A673 (cell line): ENCODE measurements around the gene VAMP4. TPM values are rescaled to one million over a fixed set of nuclear protein-coding genes. Genes with fewer than 3 reads are reported as not detected.

Experiments used
- BruUV-seq: library from RNA; stranded (reverse); fragments of 400-500 nt; replicated peaks from 2 replicates; lab custom pipeline; 2021; lab: Mats Ljungman, UMichigan
- CTCF ChIA-PET: fragments of 300-600 bp; sonication (Branson Sonifier 250); formaldehyde crosslinking; loops from one replicate; lab custom pipeline; 2022; ENCODE audit warnings: antibody characterized with exemption; lab: Charles Lee
- POLR2A ChIA-PET: fragments of 300-600 bp; sonication (Branson Sonifier 250); formaldehyde crosslinking; loops from one replicate; lab custom pipeline; 2022; ENCODE audit warnings: antibody characterized with exemption; ENCODE audit not compliant: low non-redundant PET; lab: Charles Lee
- DNase-seq: peaks from one replicate; pipeline ENCODE4 v3.0.0-alpha.2; 2015; ENCODE audit warnings: low spot score
- H3K27ac ChIP-seq: fragments of 200-600 bp; sonication (generic); 2 replicates; pipeline ENCODE4 v1.5.1; 2016; ENCODE audit warnings: mixed run types, low read depth, mild to moderate bottlenecking, mixed read lengths, antibody characterized with exemption, low read length; ENCODE audit not compliant: poor library complexity, severe bottlenecking
- H3K27me3 ChIP-seq: fragments of 200-600 bp; sonication (generic); replicated peaks from 2 replicates; pipeline ENCODE4 v1.6.1; 2017; ENCODE audit warnings: mixed run types, low read depth, mild to moderate bottlenecking, mixed read lengths, antibody characterized with exemption, low read length; ENCODE audit not compliant: insufficient read depth, poor library complexity
- H3K36me3 ChIP-seq: fragments of 200-600 bp; sonication (generic); 2 replicates; pipeline ENCODE4 v1.6.1; 2016; ENCODE audit warnings: mixed run types, mild to moderate bottlenecking, mixed read lengths, antibody characterized with exemption, low read length; ENCODE audit not compliant: insufficient read depth, poor library complexity, severe bottlenecking
- H3K4me1 ChIP-seq: fragments of 200-600 bp; sonication (generic); 2 replicates; pipeline ENCODE4 v1.6.1; 2017; ENCODE audit warnings: mixed run types, mild to moderate bottlenecking, mixed read lengths, antibody characterized with exemption, low read length; ENCODE audit not compliant: insufficient read depth, poor library complexity, severe bottlenecking
- H3K4me3 ChIP-seq: fragments of 200-600 bp; sonication (generic); 2 replicates; pipeline ENCODE4 v1.5.1; 2016; ENCODE audit warnings: low read depth, mixed run types, mild to moderate bottlenecking, mixed read lengths, low read length; ENCODE audit not compliant: poor library complexity, severe bottlenecking
- H3K9me3 ChIP-seq: fragments of 200-600 bp; sonication (generic); 2 replicates; pipeline ENCODE4 v1.6.1; 2016; ENCODE audit warnings: mixed run types, low read depth, mild to moderate bottlenecking, mixed read lengths, antibody characterized with exemption, low read length; ENCODE audit not compliant: poor library complexity, severe bottlenecking
- EZH2 ChIP-seq: fragments of 200-600 bp; sonication (generic); IDR thresholded peaks from 2 replicates; pipeline ENCODE4 v1.6.1; 2017; ENCODE audit warnings: borderline replicate concordance, low read depth, mild to moderate bottlenecking, mixed read lengths, antibody characterized with exemption, low read length; ENCODE audit not compliant: poor library complexity, severe bottlenecking
- intact Hi-C: fragments of 100-400 bp; cut with micrococcal nuclease; formaldehyde crosslinking; loops from one replicate; pipeline ENCODE4 v1.10.0; 2022; ENCODE audit not compliant: unreplicated experiment
- total RNA-seq: library from RNA; stranded (reverse); gene quantifications from 2 replicates; pipeline ENCODE4 v1.2.3, GENCODE V29; 2021
- TF ChIP-seq, protein P1 (sequence below): fragments of 300-800, 200-600 bp; sonication (generic); conservative IDR thresholded peaks from 2 replicates; pipeline ENCODE4 v1.5.1; 2017; ENCODE audit warnings: low read depth, mild to moderate bottlenecking, antibody characterized with exemption, low read length, moderate library complexity, mixed read lengths

VAMP4 gene
- total RNA-seq, 1 experiment from 2014 or later, result 8.9 TPM

DNA sequence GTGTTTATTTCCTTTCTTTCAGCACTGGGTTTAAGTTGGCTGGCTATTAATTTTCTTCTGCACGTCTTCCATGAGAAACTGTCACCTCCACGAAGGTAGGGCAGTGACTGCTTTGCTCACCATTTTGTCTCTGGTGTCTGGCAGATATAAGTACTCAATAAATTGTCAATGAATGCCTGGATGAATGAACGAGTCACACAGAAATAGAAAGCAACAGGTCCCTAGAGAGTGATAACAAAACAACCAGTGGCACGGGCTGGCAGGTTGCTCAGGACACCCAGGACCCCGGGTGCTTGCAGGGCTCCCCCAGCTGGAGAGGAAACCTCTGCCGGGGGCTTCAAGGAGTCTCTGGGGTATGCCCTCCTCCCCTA, 86.1 kb downstream of the VAMP4 start:
- no peaks in the 10 kb centered on the region for H3K36me3 ChIP-seq
- ChIA-PET POLR2A (no interaction called here), CTCF (interaction anchor here (2.0 kb wide), 1 partner anchor 60 kb away, joined by 9 read pairs; no protein-coding TSS in a partner anchor)
- BruUV-seq, result no TSS peak
- intact Hi-C loops, result loop anchor here (2.0 kb wide), 1 partner anchor 61 kb away; no protein-coding TSS in a partner anchor
- no peak for DNase-seq
- H3K4me1 ChIP-seq, result peaks cover 4% of the 10 kb centered on the region
- H3K4me3 ChIP-seq, result no peak overlapping the region
- no peaks in the 10 kb centered on the region for H3K27me3 ChIP-seq
- no peaks in the 10 kb centered on the region for H3K9me3 ChIP-seq
- no peak overlapping the region for H3K27ac ChIP-seq
- TF ChIP-seq EZH2, result no peak
- TF ChIP-seq, protein P1, sequence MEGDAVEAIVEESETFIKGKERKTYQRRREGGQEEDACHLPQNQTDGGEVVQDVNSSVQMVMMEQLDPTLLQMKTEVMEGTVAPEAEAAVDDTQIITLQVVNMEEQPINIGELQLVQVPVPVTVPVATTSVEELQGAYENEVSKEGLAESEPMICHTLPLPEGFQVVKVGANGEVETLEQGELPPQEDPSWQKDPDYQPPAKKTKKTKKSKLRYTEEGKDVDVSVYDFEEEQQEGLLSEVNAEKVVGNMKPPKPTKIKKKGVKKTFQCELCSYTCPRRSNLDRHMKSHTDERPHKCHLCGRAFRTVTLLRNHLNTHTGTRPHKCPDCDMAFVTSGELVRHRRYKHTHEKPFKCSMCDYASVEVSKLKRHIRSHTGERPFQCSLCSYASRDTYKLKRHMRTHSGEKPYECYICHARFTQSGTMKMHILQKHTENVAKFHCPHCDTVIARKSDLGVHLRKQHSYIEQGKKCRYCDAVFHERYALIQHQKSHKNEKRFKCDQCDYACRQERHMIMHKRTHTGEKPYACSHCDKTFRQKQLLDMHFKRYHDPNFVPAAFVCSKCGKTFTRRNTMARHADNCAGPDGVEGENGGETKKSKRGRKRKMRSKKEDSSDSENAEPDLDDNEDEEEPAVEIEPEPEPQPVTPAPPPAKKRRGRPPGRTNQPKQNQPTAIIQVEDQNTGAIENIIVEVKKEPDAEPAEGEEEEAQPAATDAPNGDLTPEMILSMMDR, result 0 out of 2 replicates have a peak, but pooled peaks have one; percentile 6

DNA sequence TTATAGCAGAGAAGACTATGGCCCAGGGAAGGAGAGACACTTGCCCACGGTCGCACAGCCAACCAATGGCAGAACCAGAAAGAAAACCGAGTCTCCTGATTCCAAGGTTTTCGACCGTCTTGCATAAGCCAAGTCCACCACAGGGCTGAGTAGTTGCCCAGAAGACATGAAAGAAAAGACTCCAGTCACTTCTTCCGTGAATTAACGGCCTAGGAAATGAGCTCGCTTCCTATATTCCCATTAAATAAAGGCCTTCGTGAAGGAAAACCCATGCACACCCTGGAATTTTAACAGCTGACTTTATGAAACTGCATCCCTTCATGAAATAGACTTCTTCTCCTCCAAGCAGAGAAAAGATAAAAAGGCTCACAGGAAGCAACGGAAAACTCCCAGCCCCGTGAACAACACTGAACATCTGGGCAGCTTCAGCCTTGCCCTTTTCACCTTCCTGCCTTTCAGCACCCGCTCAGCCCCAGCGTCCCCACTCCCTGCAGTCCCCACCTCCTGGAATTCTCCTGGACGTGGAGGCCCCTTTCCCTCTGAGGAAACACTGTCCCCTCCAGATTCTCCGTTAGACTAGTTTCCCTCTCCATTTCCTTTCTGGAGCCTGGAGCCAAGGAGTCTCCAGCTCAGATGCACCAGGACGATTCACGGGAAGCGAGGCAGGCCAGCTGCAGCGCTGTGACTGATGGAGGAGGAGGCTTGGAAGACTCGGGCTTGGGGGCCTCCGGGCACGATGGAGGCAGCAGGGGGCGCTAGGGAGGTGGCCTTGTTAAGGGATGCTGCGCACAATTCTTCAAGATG, 86.7 kb downstream of the VAMP4 start:
- H3K27ac ChIP-seq, result no peak overlapping the region
- POLR2A ChIA-PET, result interaction anchor here (0.6 kb wide), 1 partner anchor 11 kb away, joined by 3 read pairs; no protein-coding TSS in a partner anchor
- BruUV-seq, result no TSS peak

DNA sequence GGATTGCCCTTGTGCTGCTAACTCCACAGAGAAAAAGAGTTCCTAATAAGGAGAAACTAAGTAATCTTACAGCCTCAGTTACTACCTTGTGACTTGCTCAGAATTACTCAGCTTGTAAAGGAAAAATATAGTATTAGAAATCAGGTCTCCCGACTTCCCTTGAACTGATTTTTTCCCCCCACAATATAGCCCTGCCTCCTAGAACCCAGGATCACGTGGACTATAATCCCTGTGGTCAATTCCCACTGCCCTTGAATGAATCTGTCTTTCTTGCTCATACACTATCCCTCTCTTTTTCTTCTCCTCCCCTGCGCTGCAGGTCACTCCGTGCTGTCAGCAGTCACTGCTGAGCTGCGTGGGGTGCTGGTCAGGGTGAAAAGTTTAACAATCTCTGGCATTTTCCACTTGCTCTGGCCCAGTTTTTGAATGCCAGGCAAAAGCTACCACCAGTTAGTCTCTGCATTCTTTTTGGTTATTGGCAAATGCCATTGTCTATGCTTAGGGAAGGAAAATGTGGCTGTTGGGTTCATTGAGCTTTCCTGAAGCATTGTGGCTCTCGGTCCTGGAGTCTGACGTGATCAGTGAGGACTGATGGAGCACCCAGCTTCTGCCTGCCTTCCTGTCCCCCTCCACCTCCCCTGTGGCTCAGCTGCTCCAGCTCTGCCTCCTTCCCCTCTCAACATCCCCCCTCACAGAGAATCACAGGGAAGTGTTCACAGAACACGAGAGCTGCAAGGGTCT, 87.5 kb downstream of the VAMP4 start:
- CTCF ChIA-PET, result interaction anchor here (2.0 kb wide), 1 partner anchor 62 kb away, joined by 9 read pairs; no protein-coding TSS in a partner anchor
- POLR2A ChIA-PET, result interaction anchor here (0.6 kb wide), 1 partner anchor 10 kb away, joined by 3 read pairs; no protein-coding TSS in a partner anchor

More for the DNA sequence above, 86.7 kb downstream of the VAMP4 start:
- H3K36me3 ChIP-seq, result no peaks in the 10 kb centered on the region
- intact Hi-C loops, result loop anchor here (2.0 kb wide), 1 partner anchor 62 kb away; no protein-coding TSS in a partner anchor
- CTCF ChIA-PET, result interaction anchor here (2.0 kb wide), 1 partner anchor 61 kb away, joined by 9 read pairs; no protein-coding TSS in a partner anchor
- H3K4me3 ChIP-seq, result no peak overlapping the region
- H3K4me1 ChIP-seq, result peaks cover 4% of the 10 kb centered on the region
- no peaks in the 10 kb centered on the region for H3K9me3 ChIP-seq
- no peaks in the 10 kb centered on the region for H3K27me3 ChIP-seq
- DNase-seq, result peak; percentile 83
- TF ChIP-seq EZH2, result no peak
- TF ChIP-seq, protein P1, result peak; percentile 95

More for the DNA sequence above, 87.5 kb downstream of the VAMP4 start:
- H3K36me3 ChIP-seq, result no peaks in the 10 kb centered on the region
- no peak overlapping the region for H3K4me3 ChIP-seq
- H3K4me1 ChIP-seq, result peaks cover 4% of the 10 kb centered on the region
- no peak for TF ChIP-seq EZH2
- TF ChIP-seq, protein P1, result no peak
- no peak for DNase-seq
- no TSS peak for BruUV-seq
- H3K9me3 ChIP-seq, result no peaks in the 10 kb centered on the region
- H3K27me3 ChIP-seq, result no peaks in the 10 kb centered on the region
- no peak overlapping the region for H3K27ac ChIP-seq
- intact Hi-C loops, result loop anchor here (2.0 kb wide), 1 partner anchor 62 kb away; no protein-coding TSS in a partner anchor
